Panc1 (cell line): ENCODE results near the gene SUPT3H. TPM values are rescaled to one million over a fixed set of nuclear protein-coding genes. Genes with fewer than 3 reads are reported as not detected.

Experiments used
- ATAC-seq: fragments of 200-7000 bp; cut with Tn5 transposase; 2 replicates; pipeline ENCODE4 v1.9.1; 2020; ENCODE audit warnings: mild to moderate bottlenecking, moderate library complexity
- BruUV-seq: library from RNA; stranded (reverse); fragments of 400-500 nt; replicated peaks from 2 replicates; lab custom pipeline; 2021; lab: Mats Ljungman, UMichigan
- CTCF ChIA-PET: fragments of 300-600 bp; sonication (Branson Sonifier 250); formaldehyde crosslinking; loops from one replicate; lab custom pipeline; 2022; ENCODE audit warnings: antibody characterized with exemption; lab: Charles Lee
- POLR2A ChIA-PET: fragments of 300-600 bp; sonication (Branson Sonifier 250); formaldehyde crosslinking; loops from one replicate; lab custom pipeline; 2022; ENCODE audit warnings: antibody characterized with exemption; lab: Charles Lee
- DNase-seq: peaks from one replicate; pipeline ENCODE4 v3.0.0-alpha.2; 2010; ENCODE audit warnings: low read depth, low spot score
- H3K27ac ChIP-seq: 2 replicates; pipeline ENCODE4 v1.5.1; 2011; ENCODE audit warnings: mild to moderate bottlenecking, low read length, inconsistent platforms
- H3K27me3 ChIP-seq: fragments of 200-500 bp; sonication (Bioruptor generic); 2 replicates; pipeline ENCODE4 v1.6.0; 2014; ENCODE audit warnings: low read length, inconsistent platforms; ENCODE audit not compliant: control insufficient read depth, insufficient read depth
- H3K36me3 ChIP-seq: fragments of 200-500 bp; sonication (Bioruptor generic); 2 replicates; pipeline ENCODE4 v1.5.1; 2014; ENCODE audit warnings: inconsistent platforms, mild to moderate bottlenecking, low read length, moderate library complexity; ENCODE audit not compliant: control insufficient read depth, insufficient read depth
- H3K4me1 ChIP-seq: 2 replicates; pipeline ENCODE4 v1.5.1; 2011; ENCODE audit warnings: inconsistent platforms, mild to moderate bottlenecking, low read length, moderate library complexity; ENCODE audit not compliant: control insufficient read depth, insufficient read depth
- H3K4me3 ChIP-seq, 2 experiments: 2 replicates each; pipeline ENCODE4 v1.5.1; 2011 to 2012; ENCODE audit warnings: low read depth in 2 of 2, low read length in 2 of 2, mild to moderate bottlenecking in 2 of 2, inconsistent platforms in 1 of 2, moderate library complexity in 1 of 2
- H3K9me3 ChIP-seq: fragments of 200-500 bp; sonication (Bioruptor generic); 2 replicates; pipeline ENCODE4 v1.5.1; 2014; ENCODE audit warnings: low read depth, mild to moderate bottlenecking, inconsistent platforms, low read length, moderate library complexity; ENCODE audit not compliant: control insufficient read depth, insufficient read depth
- CTCF ChIP-seq: fragments of 450-650 bp; IDR thresholded peaks from 2 replicates; pipeline ENCODE4 v1.5.1; 2017; ENCODE audit warnings: mild to moderate bottlenecking
- POLR2AphosphoS5 ChIP-seq: IDR thresholded peaks from 2 replicates; pipeline ENCODE4 v1.6.1; 2012; ENCODE audit warnings: mild to moderate bottlenecking, low read depth, low read length, moderate library complexity
- REST ChIP-seq, 2 experiments: IDR thresholded peaks; 2 replicates each; pipeline ENCODE4 v1.6.1; 2011 to 2012; ENCODE audit warnings: low read depth in 2 of 2, control low read depth in 1 of 2, low read length in 1 of 2, mild to moderate bottlenecking in 1 of 2, moderate library complexity in 1 of 2; ENCODE audit not compliant: insufficient read depth in 1 of 2
- SIN3A ChIP-seq: IDR thresholded peaks from 2 replicates; pipeline ENCODE4 v1.6.1; 2012; ENCODE audit warnings: low read depth, mild to moderate bottlenecking, low read length, moderate library complexity, borderline replicate concordance; ENCODE audit not compliant: insufficient read depth
- TCF7L2 ChIP-seq: IDR thresholded peaks from 2 replicates; pipeline ENCODE4 v1.6.1; 2011; ENCODE audit warnings: mild to moderate bottlenecking, low read depth, low read length, inconsistent platforms
- in situ Hi-C: cut with HindIII; loops from 2 replicates; pipeline ENCODE4 v1.10.0; 2016; ENCODE audit warnings: low sequenced_read_pairs, low pct_unique_long_range_greater_than_20kb
- intact Hi-C: fragments of 100-400 bp; cut with micrococcal nuclease; formaldehyde crosslinking; loops from one replicate; pipeline ENCODE4 v1.10.0; 2022; ENCODE audit not compliant: unreplicated experiment
- total RNA-seq: library from RNA; stranded (reverse); gene quantifications from one replicate; pipeline ENCODE4 v1.2.1, GENCODE V29; 2021; ENCODE audit not compliant: unreplicated experiment

Gene SUPT3H
- total RNA-seq, 1 experiment from 2014 or later: 11.0 TPM

GRCh38 chr6:44920952-44921491 lies 456.7 kb downstream of the SUPT3H start:
- BruUV-seq: no TSS peak
- H3K27ac ChIP-seq: no peak overlapping the region
- H3K4me1 ChIP-seq: no peaks in the 10 kb centered on the region
- no peak for ATAC-seq
- intact Hi-C loops (no loop called here), in situ Hi-C loops (no loop called here)
- no peak for DNase-seq
- ChIA-PET POLR2A (no interaction called here), CTCF (no interaction called here)
- H3K36me3 ChIP-seq: no peaks in the 10 kb centered on the region
- H3K27me3 ChIP-seq: no peaks in the 10 kb centered on the region
- no peaks in the 10 kb centered on the region for H3K9me3 ChIP-seq
- TF ChIP-seq TCF7L2 (no peak), CTCF (no peak), REST (IDR thresholded peaks at IDR 0.05; ENCODE audit: insufficient read depth in 1 of 2, low read depth in 2 of 2, low read length in 1 of 2) (no peak), SIN3A (no peak), POLR2AphosphoS5 (no peak)
- H3K4me3 ChIP-seq: no peak overlapping the region

- no peaks in the 10 kb centered on the region for H3K36me3 ChIP-seq
- BruUV-seq: no TSS peak
- POLR2A ChIA-PET: no interaction called here
- H3K27ac ChIP-seq: no peak overlapping the region
- CTCF ChIA-PET: no interaction called here
- DNase-seq: no peak
- TF ChIP-seq REST (IDR thresholded peaks at IDR 0.05; ENCODE audit: insufficient read depth in 1 of 2, low read depth in 2 of 2, low read length in 1 of 2): no peak
- TF ChIP-seq TCF7L2: no peak
- no peak for TF ChIP-seq SIN3A
- TF ChIP-seq POLR2AphosphoS5: no peak
- no peak for TF ChIP-seq CTCF
- H3K27me3 ChIP-seq: no peaks in the 10 kb centered on the region
- intact Hi-C loops (no loop called here), in situ Hi-C loops (no loop called here)
- H3K9me3 ChIP-seq: no peaks in the 10 kb centered on the region
- no peak overlapping the region for H3K4me3 ChIP-seq
- ATAC-seq: no peak
- no peaks in the 10 kb centered on the region for H3K4me1 ChIP-seq
These were observed 458.9 kb downstream of the SUPT3H start for GRCh38 chr6:44918671-44919296.
